Measurements from ENCODE around the gene DIO3. TPM values are rescaled to one million over a fixed set of nuclear protein-coding genes. Genes with fewer than 3 reads are reported as not detected.
A peak's percentile ranks its signal among the peaks of the same experiment; 100 is the strongest.
"Not testable (repeated sequence)": the region's sequence is repeated elsewhere in the genome, so short reads cannot be mapped to it uniquely, and the experiment has no call there.

Gene DIO3
- total RNA-seq, 1 donor from 2014 or later = 1.8 TPM

- no peak for DNase-seq (ENCODE audit: low spot score)
Measured at GRCh38 chr14:101542391-101542790, 18.9 kb upstream of the DIO3 start.

- no peak for DNase-seq (ENCODE audit: low spot score)
Measured at GRCh38 chr14:101543814-101544213, 17.5 kb upstream of the DIO3 start.

GRCh38 chr14:101544550-101544949 is 16.7 kb upstream of the DIO3 start:
- no peak for DNase-seq (ENCODE audit: low spot score)

GRCh38 chr14:101546706-101547105 is 14.6 kb upstream of the DIO3 start:
- DNase-seq (ENCODE audit: low spot score) = no peak

GRCh38 chr14:101547107-101547738 is 14.1 kb upstream of the DIO3 start:
- DNase-seq (ENCODE audit: low spot score) = no peak

- no peak for DNase-seq (ENCODE audit: low spot score)
Measured at GRCh38 chr14:101547961-101548669, 13.2 kb upstream of the DIO3 start.

- DNase-seq (ENCODE audit: low spot score) = no peak
Measured at GRCh38 chr14:101548710-101549109, 12.6 kb upstream of the DIO3 start.

- no peak for DNase-seq (ENCODE audit: low spot score)
Measured at GRCh38 chr14:101549154-101549553, 12.1 kb upstream of the DIO3 start.

GRCh38 chr14:101550202-101550912 is 10.9 kb upstream of the DIO3 start:
- not testable (repeated sequence) for DNase-seq (ENCODE audit: low spot score)

GRCh38 chr14:101551729-101552595 is 9.3 kb upstream of the DIO3 start:
- no peak for DNase-seq (ENCODE audit: low spot score)

GRCh38 chr14:101552786-101553231 is 8.5 kb upstream of the DIO3 start:
- DNase-seq (ENCODE audit: low spot score) = no peak

- no peak for DNase-seq (ENCODE audit: low spot score)
Measured at GRCh38 chr14:101553393-101553792, 7.9 kb upstream of the DIO3 start.

- no peak for DNase-seq (ENCODE audit: low spot score)
Measured at GRCh38 chr14:101553931-101554330, 7.4 kb upstream of the DIO3 start.

- peak; percentile 36 for DNase-seq (ENCODE audit: low spot score)
Measured at GRCh38 chr14:101554991-101555668, 6.2 kb upstream of the DIO3 start.

- not testable (repeated sequence) for DNase-seq (ENCODE audit: low spot score)
Measured at GRCh38 chr14:101555669-101556043, 5.6 kb upstream of the DIO3 start.

GRCh38 chr14:101556131-101556530 is 5.2 kb upstream of the DIO3 start:
- DNase-seq (ENCODE audit: low spot score) = no peak

- no peak for DNase-seq (ENCODE audit: low spot score)
Measured at GRCh38 chr14:101556566-101557320, 4.6 kb upstream of the DIO3 start.

- no peak for DNase-seq (ENCODE audit: low spot score)
Measured at GRCh38 chr14:101557321-101557695, 4.0 kb upstream of the DIO3 start.

- DNase-seq (ENCODE audit: low spot score) = no peak
Measured at GRCh38 chr14:101557811-101558738, 3.2 kb upstream of the DIO3 start.
